ENCODE results near the gene VAPB.

VAPB gene

DNA sequence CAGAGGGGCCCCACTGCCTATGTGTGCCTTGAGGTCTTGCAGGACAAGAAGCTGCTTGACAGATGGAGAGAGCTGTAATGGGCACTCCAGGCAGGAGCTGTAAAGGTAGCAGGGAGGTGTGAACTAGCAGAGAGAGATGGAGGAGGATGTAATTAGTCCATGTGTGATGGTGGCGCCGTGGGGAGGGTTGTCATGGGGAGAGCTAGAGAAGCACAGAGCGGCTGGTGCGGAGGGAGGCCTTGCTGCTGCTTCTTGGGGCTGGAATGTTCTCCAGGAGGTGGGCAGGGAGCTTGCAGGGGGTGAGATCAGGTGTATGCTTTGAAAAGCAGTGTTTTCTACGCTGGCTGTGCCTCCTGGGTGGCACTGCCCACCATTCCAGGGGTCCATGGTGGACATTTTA is 94.0 kb downstream of the VAPB start:
- no peak for DNase-seq (ENCODE audit: low read depth)
- TF ChIP-seq, protein P1, sequence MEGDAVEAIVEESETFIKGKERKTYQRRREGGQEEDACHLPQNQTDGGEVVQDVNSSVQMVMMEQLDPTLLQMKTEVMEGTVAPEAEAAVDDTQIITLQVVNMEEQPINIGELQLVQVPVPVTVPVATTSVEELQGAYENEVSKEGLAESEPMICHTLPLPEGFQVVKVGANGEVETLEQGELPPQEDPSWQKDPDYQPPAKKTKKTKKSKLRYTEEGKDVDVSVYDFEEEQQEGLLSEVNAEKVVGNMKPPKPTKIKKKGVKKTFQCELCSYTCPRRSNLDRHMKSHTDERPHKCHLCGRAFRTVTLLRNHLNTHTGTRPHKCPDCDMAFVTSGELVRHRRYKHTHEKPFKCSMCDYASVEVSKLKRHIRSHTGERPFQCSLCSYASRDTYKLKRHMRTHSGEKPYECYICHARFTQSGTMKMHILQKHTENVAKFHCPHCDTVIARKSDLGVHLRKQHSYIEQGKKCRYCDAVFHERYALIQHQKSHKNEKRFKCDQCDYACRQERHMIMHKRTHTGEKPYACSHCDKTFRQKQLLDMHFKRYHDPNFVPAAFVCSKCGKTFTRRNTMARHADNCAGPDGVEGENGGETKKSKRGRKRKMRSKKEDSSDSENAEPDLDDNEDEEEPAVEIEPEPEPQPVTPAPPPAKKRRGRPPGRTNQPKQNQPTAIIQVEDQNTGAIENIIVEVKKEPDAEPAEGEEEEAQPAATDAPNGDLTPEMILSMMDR (conservative IDR thresholded peaks at IDR 0.05; ENCODE audit: control insufficient read depth, insufficient read depth, low read depth, low read length), result no peak
- H3K4me3 ChIP-seq (ENCODE audit: control insufficient read depth, low read depth, low read length), result no peak overlapping the region

DNA sequence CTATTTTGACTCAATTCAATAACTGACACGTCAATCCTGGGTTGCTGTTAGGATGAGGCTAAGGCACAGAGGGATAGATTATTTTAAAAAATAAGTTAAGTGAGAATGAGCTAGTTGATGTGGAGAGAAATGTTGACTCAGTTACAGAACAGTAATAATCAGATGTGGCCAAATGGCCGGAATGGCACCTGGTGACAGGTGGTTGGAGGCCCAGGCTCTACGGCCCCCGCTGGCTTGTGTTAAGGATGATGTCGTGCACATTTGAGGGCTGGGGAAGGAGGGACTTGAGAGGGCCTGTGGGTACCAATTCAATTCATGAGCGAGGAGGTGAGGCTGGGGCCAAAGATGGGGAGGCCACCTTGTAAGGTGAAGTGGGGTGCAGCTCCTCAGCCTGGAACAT is 94.4 kb downstream of the VAPB start:
- DNase-seq (ENCODE audit: low read depth), result no peak
- H3K4me3 ChIP-seq (ENCODE audit: control insufficient read depth, low read depth, low read length), result no peak overlapping the region
- TF ChIP-seq, protein P1 (conservative IDR thresholded peaks at IDR 0.05; ENCODE audit: control insufficient read depth, insufficient read depth, low read depth, low read length), result no peak

DNA sequence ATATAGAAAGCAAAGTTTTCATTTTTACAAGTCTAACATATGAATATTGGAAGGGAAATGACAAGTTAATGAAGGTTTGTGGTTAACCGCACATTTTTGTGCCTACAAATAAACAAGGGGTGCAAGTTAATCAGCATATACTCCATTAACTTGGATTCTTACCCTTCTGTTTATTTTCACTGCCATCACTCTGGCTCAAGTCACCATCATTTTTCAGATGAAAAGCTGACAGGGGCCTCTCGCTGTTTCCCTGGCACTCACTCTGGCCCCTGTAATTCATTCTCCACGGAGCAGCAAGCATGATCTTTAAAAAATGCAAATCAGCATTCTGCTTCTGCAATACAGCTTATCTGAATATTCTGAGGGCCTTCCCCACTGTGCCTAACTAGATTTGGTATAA is 96.4 kb downstream of the VAPB start:
- no peak overlapping the region for H3K4me3 ChIP-seq (ENCODE audit: control insufficient read depth, low read depth, low read length)
- TF ChIP-seq, protein P1 (conservative IDR thresholded peaks at IDR 0.05; ENCODE audit: control insufficient read depth, insufficient read depth, low read depth, low read length), result no peak
- no peak for DNase-seq (ENCODE audit: low read depth)

DNA sequence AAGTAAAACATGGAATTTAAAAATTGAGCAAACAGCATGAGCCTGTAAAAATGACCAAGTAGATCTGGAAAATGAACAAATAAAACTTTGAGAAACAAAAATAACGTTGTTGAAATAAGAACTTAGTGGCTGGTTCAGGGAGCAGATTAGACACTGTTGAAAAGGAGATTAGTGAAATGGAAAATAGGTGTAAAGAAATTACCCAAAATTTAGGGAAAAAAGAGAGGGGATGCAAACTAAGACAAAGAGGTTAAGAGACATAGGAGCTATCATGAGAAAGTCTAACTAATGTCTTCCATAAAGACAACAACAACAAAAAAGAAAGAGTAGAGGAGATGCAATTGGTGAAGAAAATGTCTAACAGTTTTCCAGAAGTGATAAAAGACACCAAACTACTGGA is 97.2 kb downstream of the VAPB start:
- H3K4me3 ChIP-seq (ENCODE audit: control insufficient read depth, low read depth, low read length), result no peak overlapping the region
- no peak for DNase-seq (ENCODE audit: low read depth)
- TF ChIP-seq, protein P1 (conservative IDR thresholded peaks at IDR 0.05; ENCODE audit: control insufficient read depth, insufficient read depth, low read depth, low read length), result no peak

DNA sequence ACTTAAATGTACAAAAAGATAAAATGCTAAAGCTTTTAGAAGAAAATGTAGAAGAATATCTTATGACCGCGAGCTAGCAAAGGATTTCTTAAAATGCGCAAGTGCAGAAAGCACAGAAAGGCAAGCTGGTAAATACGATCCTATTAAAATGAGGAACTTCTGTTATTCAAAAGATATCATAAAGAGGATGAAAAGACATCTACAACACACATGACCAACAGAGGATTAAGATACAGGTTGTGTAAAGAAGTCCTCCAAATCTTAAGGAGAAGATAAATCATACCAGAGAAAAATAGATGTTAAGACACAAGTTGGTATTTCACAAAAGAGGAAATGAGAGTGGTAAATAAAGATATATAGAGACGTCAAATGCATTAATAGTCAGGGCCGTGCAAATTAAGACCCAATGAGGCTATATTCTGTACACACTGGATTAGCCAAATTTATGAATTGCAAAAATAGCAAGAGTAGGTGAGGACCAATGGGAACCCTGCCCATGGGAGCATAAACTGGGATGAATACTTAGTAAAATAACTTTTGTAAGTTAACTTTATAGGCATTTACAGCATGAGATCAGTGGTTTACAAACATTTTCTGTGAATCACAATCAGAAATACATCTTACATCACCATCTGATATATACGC is 103.2 kb downstream of the VAPB start:
- no peak for DNase-seq (ENCODE audit: low read depth)
- TF ChIP-seq, protein P1 (conservative IDR thresholded peaks at IDR 0.05; ENCODE audit: control insufficient read depth, insufficient read depth, low read depth, low read length), result no peak
- no peak overlapping the region for H3K4me3 ChIP-seq (ENCODE audit: control insufficient read depth, low read depth, low read length)

DNA sequence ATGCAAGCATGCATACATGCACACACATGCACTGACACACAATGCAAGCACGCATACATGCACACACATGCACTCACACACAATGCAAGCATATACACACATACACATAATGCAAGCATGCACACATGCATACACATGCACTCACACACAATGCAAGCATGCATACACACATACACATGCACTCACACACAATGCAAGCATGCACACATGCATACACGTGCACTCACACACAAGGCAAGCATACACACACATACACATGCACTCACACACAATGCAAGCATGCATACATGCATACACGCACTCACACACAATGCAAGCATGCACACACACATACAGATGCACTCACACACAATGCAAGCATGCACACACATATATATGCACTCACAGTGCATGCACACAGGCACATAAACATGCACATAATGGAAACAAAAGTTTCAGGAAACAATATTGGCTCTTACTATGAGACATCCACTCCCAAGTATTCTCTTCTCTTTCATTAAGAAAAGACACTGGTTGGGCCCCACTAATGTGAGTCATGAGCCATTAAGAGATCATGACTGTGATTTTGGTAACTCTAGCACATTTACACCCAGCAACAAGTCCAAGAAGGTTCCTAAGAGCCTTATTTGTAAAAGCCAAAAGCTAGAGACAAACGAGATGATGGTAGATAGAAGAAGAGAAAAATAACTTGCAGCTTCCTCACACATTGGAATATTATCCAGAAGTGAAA is 103.9 kb downstream of the VAPB start:
- no peak overlapping the region for H3K4me3 ChIP-seq (ENCODE audit: control insufficient read depth, low read depth, low read length)
- DNase-seq (ENCODE audit: low read depth), result no peak
- TF ChIP-seq, protein P1 (conservative IDR thresholded peaks at IDR 0.05; ENCODE audit: control insufficient read depth, insufficient read depth, low read depth, low read length), result no peak
